IMR-90 (cell line): ENCODE results near the gene HARS2.

Source experiments
- CEBPB ChIP-seq: IDR thresholded peaks from 2 replicates; pipeline ENCODE4 v1.6.1; 2012; ENCODE audit warnings: low read depth, low read length, improper control_type of control experiment
- CTCF ChIP-seq: conservative IDR thresholded peaks from 2 replicates; pipeline ENCODE4 v1.5.1; 2012; ENCODE audit warnings: mild to moderate bottlenecking, low read depth, low read length, improper control_type of control experiment
- FOS ChIP-seq: fragments of 150-350 bp; IDR thresholded peaks from 2 replicates; pipeline ENCODE4 v1.6.1; 2016; ENCODE audit warnings: low read depth, low read length
- MAZ ChIP-seq: IDR thresholded peaks from 2 replicates; pipeline ENCODE4 v1.6.1; 2012; ENCODE audit warnings: low read depth, mild to moderate bottlenecking, low read length, improper control_type of control experiment, moderate library complexity, borderline replicate concordance
- POLR2A ChIP-seq: IDR thresholded peaks from 2 replicates; pipeline ENCODE4 v1.6.1; 2012; ENCODE audit warnings: mild to moderate bottlenecking, low read depth, low read length

GRCh38 chr5:140674211-140674610, 17.0 kb upstream of the HARS2 start:
- no peak for TF ChIP-seq CTCF
- no peak for TF ChIP-seq CEBPB
- no peak for TF ChIP-seq MAZ
- no peak for TF ChIP-seq FOS
- TF ChIP-seq POLR2A: no peak
